ENCODE data around the gene PDZD7. TPM values are rescaled to one million over a fixed set of nuclear protein-coding genes. Genes with fewer than 3 reads are reported as not detected.

PDZD7 gene
- total and polyA plus RNA-seq, 2 of the 8 experiments (the other 6 are each of a cell fraction or from before 2014, with no cell fraction given): 0.88 to 1.6 TPM

DNA sequence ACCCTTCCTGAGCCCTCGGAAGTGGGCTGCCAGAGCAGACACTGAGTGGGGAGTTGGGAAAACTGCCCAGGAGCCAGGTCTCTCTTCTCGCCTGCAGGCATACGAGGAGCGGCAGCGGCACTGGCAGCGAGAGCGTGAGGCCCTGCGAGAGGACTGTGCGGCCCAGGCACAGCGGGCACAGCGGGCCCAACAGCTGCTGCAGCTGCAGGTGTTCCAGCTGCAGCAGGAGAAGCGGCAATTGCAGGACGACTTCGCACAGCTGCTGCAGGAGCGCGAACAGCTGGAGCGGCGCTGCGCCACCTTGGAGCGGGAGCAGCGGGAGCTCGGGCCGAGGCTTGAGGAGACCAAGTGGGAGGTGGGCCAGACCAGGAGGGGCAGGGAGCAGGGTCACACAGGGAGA, 25.6 kb downstream of the PDZD7 start (continued):
- TF ChIP-seq, protein P1, sequence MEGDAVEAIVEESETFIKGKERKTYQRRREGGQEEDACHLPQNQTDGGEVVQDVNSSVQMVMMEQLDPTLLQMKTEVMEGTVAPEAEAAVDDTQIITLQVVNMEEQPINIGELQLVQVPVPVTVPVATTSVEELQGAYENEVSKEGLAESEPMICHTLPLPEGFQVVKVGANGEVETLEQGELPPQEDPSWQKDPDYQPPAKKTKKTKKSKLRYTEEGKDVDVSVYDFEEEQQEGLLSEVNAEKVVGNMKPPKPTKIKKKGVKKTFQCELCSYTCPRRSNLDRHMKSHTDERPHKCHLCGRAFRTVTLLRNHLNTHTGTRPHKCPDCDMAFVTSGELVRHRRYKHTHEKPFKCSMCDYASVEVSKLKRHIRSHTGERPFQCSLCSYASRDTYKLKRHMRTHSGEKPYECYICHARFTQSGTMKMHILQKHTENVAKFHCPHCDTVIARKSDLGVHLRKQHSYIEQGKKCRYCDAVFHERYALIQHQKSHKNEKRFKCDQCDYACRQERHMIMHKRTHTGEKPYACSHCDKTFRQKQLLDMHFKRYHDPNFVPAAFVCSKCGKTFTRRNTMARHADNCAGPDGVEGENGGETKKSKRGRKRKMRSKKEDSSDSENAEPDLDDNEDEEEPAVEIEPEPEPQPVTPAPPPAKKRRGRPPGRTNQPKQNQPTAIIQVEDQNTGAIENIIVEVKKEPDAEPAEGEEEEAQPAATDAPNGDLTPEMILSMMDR (IDR thresholded peaks at IDR 0.05; ENCODE audit: control extremely low read depth in 1 of 3, insufficient read depth in 1 of 3, low read depth in 1 of 3, low read length in 3 of 3): no peak

Data from H1 (cell line).